GM21381 (cell line): Measurements from ENCODE around the gene DGCR2.
"Not testable (repeated sequence)": the region's sequence is repeated elsewhere in the genome, so short reads cannot be mapped to it uniquely, and the experiment has no call there.

ENCODE experiments used
- ATAC-seq: cut with Tn5 transposase; IDR thresholded peaks from one replicate; pipeline ENCODE4 v1.9.1; 2021; ENCODE audit warnings: mild to moderate bottlenecking, moderate library complexity; ENCODE audit not compliant: unreplicated experiment

The DGCR2 gene

DNA sequence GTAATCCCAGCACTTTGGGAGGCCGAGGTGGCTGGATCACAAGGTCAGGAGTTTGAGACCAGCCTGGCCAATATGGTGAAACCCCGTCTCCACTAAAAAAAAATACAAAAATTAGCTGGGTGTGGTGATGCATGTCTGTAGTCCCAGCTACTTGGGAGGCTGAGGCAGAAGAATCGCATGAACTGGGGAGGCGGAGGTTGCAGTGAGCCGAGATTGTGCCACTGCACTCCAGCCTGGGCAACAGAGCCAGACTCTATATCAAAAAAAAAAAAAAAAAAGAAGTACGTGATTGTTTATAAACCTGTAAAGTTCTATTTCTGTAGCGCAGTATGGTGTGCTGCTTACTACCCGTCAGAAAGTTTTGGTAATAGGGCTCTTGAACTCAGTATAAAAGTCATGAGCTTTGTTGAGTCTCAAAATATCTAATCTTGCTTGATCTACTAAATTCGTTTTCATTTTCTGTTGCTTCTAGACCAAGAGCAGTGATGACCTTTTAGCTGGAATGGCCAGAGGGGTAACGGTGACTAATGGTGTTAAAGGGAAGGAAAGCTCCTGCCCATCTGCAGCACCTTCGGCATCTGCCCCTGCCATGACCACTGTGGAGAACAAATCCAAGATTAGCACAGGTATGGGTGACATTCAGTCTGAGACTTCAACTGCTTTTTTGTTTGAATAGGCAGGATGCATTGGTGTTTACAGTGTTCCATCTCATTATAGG is 108.2 kb downstream of the DGCR2 start:
- not testable (repeated sequence) for ATAC-seq

DNA sequence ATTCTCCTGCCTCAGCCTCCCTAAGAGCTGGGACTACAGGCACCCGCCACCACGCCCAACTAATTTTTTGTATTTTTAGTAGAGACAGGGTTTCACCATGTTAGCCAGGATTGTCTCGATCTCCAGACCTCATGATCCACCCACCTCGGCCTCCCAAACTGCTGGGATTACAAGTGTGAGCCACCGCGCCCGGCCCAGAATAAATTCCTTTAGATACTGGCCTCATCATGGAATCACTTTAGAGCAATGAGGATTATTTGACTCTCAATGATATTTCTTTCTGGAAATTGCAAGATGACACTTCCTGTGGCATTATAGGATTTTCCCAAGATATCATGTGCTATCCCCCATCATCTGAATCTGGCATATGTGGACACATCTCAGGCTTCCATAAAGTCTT is 108.8 kb downstream of the DGCR2 start:
- not testable (repeated sequence) for ATAC-seq

- ATAC-seq, result no peak
Measured at GRCh38 chr22:19012308-19012986, 109.8 kb downstream of the DGCR2 start.

DNA sequence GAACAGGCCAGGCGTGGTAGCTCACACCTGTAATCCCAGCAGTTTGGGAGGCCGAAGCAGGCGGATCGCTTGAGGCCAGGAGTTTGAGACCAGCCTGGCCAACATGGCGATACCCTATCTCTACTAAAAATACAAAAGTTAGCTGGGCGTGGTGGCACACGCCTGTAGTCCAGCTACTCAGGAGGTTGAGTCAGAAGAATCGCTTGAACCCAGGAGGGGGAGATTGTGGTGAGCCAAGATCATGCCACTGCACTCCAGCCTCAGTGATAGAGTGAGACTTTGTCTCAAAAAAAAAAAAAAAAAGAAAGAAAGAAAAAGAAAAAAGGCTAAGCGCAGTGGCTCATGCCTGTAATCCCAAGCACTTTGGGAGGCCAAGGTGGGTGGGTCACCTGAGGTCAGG is 110.6 kb downstream of the DGCR2 start:
- ATAC-seq, result not testable (repeated sequence)

DNA sequence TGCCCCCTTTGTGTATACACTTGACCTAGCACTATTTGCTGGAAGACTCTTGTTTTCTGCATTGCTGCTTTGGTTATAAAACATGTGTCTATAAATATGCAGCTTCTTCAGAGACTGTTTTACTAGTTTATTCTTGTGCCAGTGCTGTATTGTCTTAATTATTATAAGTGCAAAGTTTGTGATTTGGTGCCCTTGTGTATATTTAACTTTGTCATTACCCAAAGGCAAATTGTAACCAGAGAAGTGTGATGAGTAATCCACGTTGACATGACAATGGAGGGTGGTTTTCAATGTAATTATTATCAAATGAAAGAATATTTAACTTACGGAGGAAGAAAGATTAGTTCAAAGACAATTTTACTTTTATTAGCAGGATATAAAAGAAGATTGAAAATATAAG is 111.1 kb downstream of the DGCR2 start:
- no peak for ATAC-seq

- ATAC-seq, result no peak
Measured at GRCh38 chr22:19005905-19006304, 116.3 kb downstream of the DGCR2 start.

GRCh38 chr22:19004471-19004870 is 117.7 kb downstream of the DGCR2 start:
- ATAC-seq, result no peak

GRCh38 chr22:19003508-19003907 is 118.7 kb downstream of the DGCR2 start:
- ATAC-seq, result no peak

DNA sequence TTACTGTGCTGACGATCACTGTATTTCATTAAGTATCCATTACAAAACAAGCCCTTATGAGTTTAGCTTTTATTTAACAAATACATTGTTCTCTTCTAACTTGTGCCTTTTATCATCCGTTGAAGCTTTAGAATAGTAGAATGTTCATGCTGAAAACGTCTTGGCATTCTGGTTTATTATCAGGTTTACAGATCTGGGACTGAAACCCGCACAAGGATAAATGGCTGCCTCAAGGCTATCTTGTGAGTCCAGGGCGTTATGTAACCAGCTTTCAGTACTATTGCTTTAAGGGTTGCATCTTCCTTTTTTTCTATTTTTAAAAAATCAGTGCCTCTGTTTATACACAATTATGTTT is 119.6 kb downstream of the DGCR2 start:
- ATAC-seq, result no peak

DNA sequence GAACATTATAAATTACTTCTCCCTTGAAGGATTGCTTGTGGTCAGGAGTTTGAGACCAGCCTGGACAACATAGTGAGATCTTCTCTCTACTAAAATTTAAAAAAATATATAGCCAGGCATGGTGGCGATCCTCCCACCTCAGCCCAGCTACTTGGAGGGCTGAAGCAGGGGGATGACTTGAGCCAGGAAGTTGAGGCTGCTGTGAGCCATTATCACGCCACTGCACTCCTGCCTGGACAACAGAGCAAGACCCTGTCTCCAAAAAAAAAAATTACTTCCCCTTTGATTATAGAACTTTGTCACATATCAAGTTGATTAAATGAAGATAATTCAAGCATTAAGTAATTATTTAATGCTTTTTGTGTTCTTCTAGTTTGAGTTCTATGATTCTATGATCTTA is 121.0 kb downstream of the DGCR2 start:
- ATAC-seq, result no peak

DNA sequence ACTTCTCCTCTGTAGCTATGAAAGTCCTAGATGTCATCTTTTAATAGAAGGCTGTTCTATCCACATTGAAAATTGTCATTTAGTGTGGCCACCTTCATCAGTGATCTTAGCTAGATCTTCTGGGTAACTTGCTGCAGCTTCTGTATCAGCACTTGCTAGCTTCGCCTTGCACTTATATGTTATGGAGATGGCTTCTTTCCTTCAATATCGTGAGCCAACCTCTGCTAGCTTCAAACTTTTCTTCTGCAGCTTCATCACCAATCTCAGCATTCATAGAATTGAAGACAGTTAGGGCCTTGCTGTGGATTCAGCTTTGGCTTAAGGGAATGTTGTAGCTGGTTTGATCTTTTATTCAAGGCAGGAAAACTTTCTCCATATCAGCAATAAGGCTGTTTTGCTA is 122.1 kb downstream of the DGCR2 start:
- not testable (repeated sequence) for ATAC-seq

DNA sequence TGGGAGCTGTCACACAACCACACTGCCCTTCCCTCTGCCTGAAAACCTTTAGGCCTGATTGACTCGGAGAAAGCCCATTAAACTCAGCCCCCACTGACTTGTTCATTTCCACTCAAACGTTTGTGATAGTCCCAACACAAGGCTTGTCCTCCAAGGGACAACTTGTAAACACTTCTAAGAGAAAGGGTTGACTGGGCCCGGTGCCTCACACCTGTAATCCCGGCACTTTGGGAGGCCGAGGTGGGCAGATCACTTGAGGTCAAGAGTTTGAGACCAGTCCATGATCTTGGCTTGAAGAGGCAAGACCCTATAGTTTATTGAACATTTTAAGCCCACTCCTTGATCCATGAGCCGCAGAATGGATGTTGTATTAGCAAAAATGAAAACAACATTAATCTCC is 122.8 kb downstream of the DGCR2 start:
- ATAC-seq, result no peak

- ATAC-seq, result no peak
Measured at GRCh38 chr22:18999008-18999407, 123.2 kb downstream of the DGCR2 start.

DNA sequence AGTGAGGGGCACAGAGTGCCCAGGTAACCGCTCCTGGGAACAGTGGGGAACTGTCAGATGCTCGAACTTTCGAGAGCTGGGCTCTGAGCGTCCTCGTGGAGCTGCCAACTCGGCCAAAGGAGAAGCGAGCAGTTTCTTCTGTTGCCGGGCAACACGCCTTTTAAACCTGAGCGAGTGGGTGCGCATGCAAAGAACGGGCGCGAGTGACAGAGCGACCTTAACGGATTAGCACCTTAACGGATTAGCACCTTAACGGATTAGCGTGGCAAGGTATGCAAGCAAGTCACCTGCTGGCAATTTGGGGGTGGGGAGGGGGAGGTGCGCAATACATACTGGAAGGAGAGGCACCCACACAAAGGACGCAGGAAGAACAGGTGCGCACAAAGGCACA is 124.3 kb downstream of the DGCR2 start:
- no peak for ATAC-seq

GRCh38 chr22:18997306-18997924 is 124.8 kb downstream of the DGCR2 start:
- ATAC-seq, result no peak

DNA sequence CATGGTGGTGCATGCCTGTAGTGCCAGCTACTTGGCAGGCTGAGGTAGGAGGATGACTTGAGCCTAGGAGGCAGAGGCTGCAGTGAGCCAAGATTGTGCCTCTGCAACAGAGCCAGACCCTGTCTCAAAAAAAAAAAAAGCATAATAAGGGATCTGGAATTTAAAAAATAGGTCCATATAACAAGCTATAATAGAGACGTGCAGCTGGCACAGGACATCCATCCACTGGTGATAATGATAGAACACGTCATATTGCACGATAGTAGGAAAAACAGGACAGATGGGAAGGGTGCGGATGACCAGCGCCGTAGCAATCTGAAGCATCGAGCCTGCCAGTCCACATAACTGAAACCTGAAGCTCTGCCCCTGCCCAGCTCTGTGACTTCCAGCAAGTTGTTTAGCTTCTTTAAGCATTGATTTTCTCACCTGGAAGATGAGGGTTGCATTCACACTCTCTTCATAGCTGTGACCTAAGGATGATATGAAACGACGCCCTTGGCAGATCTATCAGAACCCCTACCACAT is 125.8 kb downstream of the DGCR2 start:
- ATAC-seq, result no peak

DNA sequence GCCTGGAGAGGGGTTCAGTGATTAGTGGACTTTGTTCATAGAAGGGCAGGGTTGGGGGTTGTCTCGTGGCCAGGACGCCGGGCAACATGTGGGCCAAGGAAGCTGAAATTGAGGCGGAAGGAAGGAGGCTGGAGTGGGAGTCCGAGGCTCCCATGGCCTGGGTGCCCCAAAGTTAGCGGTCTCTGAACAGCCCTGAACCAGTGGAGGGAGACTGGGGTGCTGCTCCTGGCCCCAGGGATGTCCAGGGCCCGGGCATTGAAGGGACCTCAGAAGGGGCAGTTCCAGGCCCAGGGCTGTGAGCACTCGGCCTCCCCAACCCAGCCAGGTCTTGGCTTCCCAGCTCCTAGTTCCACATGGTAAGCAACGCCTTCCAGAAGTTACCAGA is 126.9 kb downstream of the DGCR2 start:
- no peak for ATAC-seq

GRCh38 chr22:18994701-18995326 is 127.4 kb downstream of the DGCR2 start:
- no peak for ATAC-seq

GRCh38 chr22:18994056-18994455 is 128.2 kb downstream of the DGCR2 start:
- no peak for ATAC-seq

- ATAC-seq, result no peak
Measured at GRCh38 chr22:18992543-18993198, 129.5 kb downstream of the DGCR2 start.

- ATAC-seq, result no peak
Measured at GRCh38 chr22:18991821-18992442, 130.3 kb downstream of the DGCR2 start.
